Activated CD4-positive, alpha-beta T cell treated with anti-CD3 and anti-CD28 coated beads, Interleukin-2, amount 50 U/mL, for 24 hours (primary cell): ENCODE data around the gene IL6.
"Not testable (repeated sequence)": the region's sequence is repeated elsewhere in the genome, so short reads cannot be mapped to it uniquely, and the experiment has no call there.

ENCODE experiments used
- DNase-seq, 2 donors: peaks; one replicate each; pipeline ENCODE4 v3.0.0-alpha.2; 2020; ENCODE audit warnings: low read depth in 1 of 2, low spot score in 1 of 2

The IL6 gene

DNA sequence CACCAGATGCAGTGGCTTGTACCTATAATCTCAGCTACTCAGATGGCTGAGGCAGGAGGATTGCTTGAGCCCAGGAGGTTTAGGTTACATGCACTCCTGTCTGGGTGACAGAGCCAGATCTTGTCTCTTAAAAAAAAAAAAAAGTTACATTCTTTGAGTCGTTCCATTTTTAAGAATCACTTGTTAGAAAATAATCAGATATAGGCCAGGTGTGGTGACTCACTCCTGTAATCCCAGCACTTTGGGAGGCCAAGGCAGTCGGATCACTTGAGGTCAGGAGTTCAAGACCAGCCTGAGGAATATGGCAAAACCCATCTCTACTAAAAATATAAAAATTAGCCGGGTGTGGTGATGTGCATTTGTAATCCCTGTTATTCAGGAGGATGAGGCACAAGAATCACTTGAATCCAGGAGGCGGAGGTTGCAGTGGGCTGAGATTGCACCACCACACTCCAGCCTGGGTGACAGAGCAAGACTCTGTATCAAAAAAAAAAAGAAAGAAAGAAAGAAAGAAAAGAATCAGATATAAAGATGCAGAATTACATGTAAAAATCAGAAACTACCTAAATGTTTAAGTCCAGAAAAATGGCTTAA lies 52.8 kb downstream of the IL6 start:
- DNase-seq: not testable (repeated sequence)

DNA sequence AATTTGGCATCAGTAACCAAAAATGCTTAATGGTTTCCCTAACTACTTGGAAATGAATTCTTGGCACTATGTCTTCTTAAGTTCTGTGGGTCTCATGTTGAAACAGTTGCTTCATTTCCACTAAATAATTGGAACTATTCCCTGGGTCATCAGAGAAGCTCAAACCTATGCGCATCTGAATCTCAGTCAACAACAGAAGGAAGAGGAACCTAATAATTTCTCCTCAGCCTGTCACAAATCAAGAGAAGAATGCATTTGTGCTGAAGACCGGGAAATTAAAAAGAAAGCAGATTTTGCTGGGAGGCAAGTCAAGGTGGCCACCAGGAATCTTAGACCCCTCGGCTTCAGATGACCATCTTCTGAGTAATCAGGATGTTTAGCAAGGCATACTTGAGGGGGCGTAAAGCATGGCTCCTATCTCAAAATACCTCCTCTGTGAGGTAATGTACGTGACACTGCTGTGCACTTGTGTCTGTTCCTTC lies 54.3 kb downstream of the IL6 start:
- no peak for DNase-seq
